Hematopoietic multipotent progenitor cell treated with erythropoietin and hydrocortisone succinate and interleukin-3 and kit ligand, for 17 days (in vitro differentiated cells): ENCODE data around the gene ZBTB7C.

Experiments used
- DNase-seq: peaks from one replicate; pipeline ENCODE4 v3.0.0-alpha.2; 2015; ENCODE audit warnings: low spot score

ZBTB7C gene

GRCh38 chr18:48119204-48119603, 290.0 kb downstream of the ZBTB7C start:
- DNase-seq: no peak

- DNase-seq: no peak
These were observed 292.1 kb downstream of the ZBTB7C start for GRCh38 chr18:48116873-48117630.

- no peak for DNase-seq
These were observed 293.2 kb downstream of the ZBTB7C start for GRCh38 chr18:48116017-48116416.

- DNase-seq: no peak
These were observed 295.5 kb downstream of the ZBTB7C start for GRCh38 chr18:48113691-48114090.

- no peak for DNase-seq
These were observed 297.6 kb downstream of the ZBTB7C start for GRCh38 chr18:48111587-48111986.

- no peak for DNase-seq
These were observed 298.4 kb downstream of the ZBTB7C start for GRCh38 chr18:48110797-48111196.

GRCh38 chr18:48109961-48110493, 299.2 kb downstream of the ZBTB7C start:
- DNase-seq: no peak

- DNase-seq: no peak
These were observed 301.0 kb downstream of the ZBTB7C start for GRCh38 chr18:48108136-48108535.

GRCh38 chr18:48106976-48107781, 302.0 kb downstream of the ZBTB7C start:
- DNase-seq: no peak

- DNase-seq: no peak
These were observed 302.7 kb downstream of the ZBTB7C start for GRCh38 chr18:48106498-48106897.

- DNase-seq: no peak
These were observed 303.9 kb downstream of the ZBTB7C start for GRCh38 chr18:48105317-48105716.

GRCh38 chr18:48104705-48105104, 304.5 kb downstream of the ZBTB7C start:
- DNase-seq: no peak

GRCh38 chr18:48100651-48101165, 308.5 kb downstream of the ZBTB7C start:
- no peak for DNase-seq

- DNase-seq: no peak
These were observed 309.0 kb downstream of the ZBTB7C start for GRCh38 chr18:48100165-48100575.

GRCh38 chr18:48099481-48100164, 309.6 kb downstream of the ZBTB7C start:
- DNase-seq: no peak

- no peak for DNase-seq
These were observed 310.6 kb downstream of the ZBTB7C start for GRCh38 chr18:48098538-48098937.

GRCh38 chr18:48098007-48098406, 311.2 kb downstream of the ZBTB7C start:
- DNase-seq: no peak

GRCh38 chr18:48095726-48096125, 313.5 kb downstream of the ZBTB7C start:
- no peak for DNase-seq

- no peak for DNase-seq
These were observed 316.1 kb downstream of the ZBTB7C start for GRCh38 chr18:48093104-48093503.

GRCh38 chr18:48091869-48092497, 317.2 kb downstream of the ZBTB7C start:
- DNase-seq: no peak

GRCh38 chr18:48090702-48091101, 318.5 kb downstream of the ZBTB7C start:
- DNase-seq: no peak

GRCh38 chr18:48090021-48090420, 319.2 kb downstream of the ZBTB7C start:
- DNase-seq: no peak
